PFSK-1 (cell line): Measurements from ENCODE around the gene VIPAS39.

Experiments used
- FOXP2 ChIP-seq: optimal IDR thresholded peaks from 2 replicates; pipeline ENCODE3; 2011; ENCODE audit warnings: borderline replicate concordance, control low read depth, inconsistent platforms; ENCODE audit not compliant: insufficient read depth; ENCODE audit errors: extremely low read length, extremely low read depth
- TAF1 ChIP-seq: IDR thresholded peaks from 2 replicates; pipeline ENCODE4 v1.6.1; 2012; ENCODE audit warnings: low read length, control low read depth, borderline replicate concordance; ENCODE audit not compliant: insufficient read depth
- TF ChIP-seq, protein P1 (sequence below), 2 experiments: IDR thresholded peaks; 2 replicates each; pipeline versions ENCODE4 v1.6.1 to v1.8.0; 2011 to 2012; ENCODE audit warnings: low read depth in 2 of 2, low read length in 2 of 2, control low read depth in 1 of 2, inconsistent platforms in 1 of 2, mild to moderate bottlenecking in 1 of 2, moderate library complexity in 1 of 2; ENCODE audit not compliant: insufficient read depth in 1 of 2

DNA sequence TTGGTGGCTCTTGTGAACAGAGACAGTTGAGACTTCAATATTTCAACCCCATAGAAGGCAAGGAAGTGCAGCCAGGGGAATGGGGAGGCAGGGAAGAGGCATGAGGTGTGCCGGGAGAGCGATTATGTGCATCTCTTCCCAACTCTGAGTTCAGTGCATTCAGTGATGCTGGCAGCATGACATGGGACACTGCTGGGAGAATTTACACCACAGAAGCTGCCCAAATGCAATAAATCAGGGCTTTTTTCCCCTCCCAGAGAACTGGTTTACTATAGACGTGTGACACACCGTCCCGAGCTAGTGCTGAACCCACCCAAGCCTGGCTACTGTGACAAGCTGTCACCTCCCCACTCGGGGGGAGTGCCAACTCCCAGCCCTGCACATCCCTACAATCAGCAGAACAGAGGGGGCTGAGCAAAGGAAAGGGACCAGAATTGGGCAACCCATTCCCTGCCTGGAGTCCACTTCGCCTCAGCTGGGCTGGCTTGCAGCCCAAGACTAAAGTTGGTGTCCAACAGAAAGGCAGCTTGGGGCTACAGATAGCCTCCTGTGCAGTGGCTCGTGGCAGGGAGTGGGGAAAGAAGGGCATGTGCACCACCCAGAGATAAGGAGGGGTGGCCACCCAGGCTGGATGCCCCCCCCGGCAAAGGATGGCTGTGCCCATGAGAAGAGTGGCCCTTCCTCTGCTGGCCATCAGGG, 17.2 kb upstream of the VIPAS39 start:
- TF ChIP-seq FOXP2 (no peak), TAF1 (no peak)
- TF ChIP-seq, protein P1, sequence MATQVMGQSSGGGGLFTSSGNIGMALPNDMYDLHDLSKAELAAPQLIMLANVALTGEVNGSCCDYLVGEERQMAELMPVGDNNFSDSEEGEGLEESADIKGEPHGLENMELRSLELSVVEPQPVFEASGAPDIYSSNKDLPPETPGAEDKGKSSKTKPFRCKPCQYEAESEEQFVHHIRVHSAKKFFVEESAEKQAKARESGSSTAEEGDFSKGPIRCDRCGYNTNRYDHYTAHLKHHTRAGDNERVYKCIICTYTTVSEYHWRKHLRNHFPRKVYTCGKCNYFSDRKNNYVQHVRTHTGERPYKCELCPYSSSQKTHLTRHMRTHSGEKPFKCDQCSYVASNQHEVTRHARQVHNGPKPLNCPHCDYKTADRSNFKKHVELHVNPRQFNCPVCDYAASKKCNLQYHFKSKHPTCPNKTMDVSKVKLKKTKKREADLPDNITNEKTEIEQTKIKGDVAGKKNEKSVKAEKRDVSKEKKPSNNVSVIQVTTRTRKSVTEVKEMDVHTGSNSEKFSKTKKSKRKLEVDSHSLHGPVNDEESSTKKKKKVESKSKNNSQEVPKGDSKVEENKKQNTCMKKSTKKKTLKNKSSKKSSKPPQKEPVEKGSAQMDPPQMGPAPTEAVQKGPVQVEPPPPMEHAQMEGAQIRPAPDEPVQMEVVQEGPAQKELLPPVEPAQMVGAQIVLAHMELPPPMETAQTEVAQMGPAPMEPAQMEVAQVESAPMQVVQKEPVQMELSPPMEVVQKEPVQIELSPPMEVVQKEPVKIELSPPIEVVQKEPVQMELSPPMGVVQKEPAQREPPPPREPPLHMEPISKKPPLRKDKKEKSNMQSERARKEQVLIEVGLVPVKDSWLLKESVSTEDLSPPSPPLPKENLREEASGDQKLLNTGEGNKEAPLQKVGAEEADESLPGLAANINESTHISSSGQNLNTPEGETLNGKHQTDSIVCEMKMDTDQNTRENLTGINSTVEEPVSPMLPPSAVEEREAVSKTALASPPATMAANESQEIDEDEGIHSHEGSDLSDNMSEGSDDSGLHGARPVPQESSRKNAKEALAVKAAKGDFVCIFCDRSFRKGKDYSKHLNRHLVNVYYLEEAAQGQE (IDR thresholded peaks at IDR 0.05; ENCODE audit: insufficient read depth in 1 of 2, low read depth in 2 of 2, low read length in 2 of 2) = no peak
